ENCODE data around the gene LRRTM3.

Gene LRRTM3

GRCh38 chr10:67110286-67110685 is 184.4 kb downstream of the LRRTM3 start:
- intact Hi-C loops (cut with DNase I): no loop called here
- DNase-seq: no peak

- intact Hi-C loops (cut with DNase I): no loop called here
- DNase-seq: no peak
Measured at GRCh38 chr10:67112765-67113164, 186.9 kb downstream of the LRRTM3 start.

- intact Hi-C loops (cut with DNase I): no loop called here
- DNase-seq: no peak
Measured at GRCh38 chr10:67114945-67115344, 189.1 kb downstream of the LRRTM3 start.

GRCh38 chr10:67115972-67116371 is 190.1 kb downstream of the LRRTM3 start:
- intact Hi-C loops (cut with DNase I): no loop called here
- no peak for DNase-seq

- intact Hi-C loops (cut with DNase I): no loop called here
- no peak for DNase-seq
Measured at GRCh38 chr10:67119651-67120050, 193.8 kb downstream of the LRRTM3 start.

- DNase-seq: no peak
- intact Hi-C loops (cut with DNase I): no loop called here
Measured at GRCh38 chr10:67127441-67127840, 201.6 kb downstream of the LRRTM3 start.

- no peak for DNase-seq
- intact Hi-C loops (cut with DNase I): no loop called here
Measured at GRCh38 chr10:67140641-67141040, 214.8 kb downstream of the LRRTM3 start.

- no peak for DNase-seq
- intact Hi-C loops (cut with DNase I): no loop called here
Measured at GRCh38 chr10:67141300-67141699, 215.5 kb downstream of the LRRTM3 start.

GRCh38 chr10:67144530-67144929 is 218.7 kb downstream of the LRRTM3 start:
- no peak for DNase-seq
- intact Hi-C loops (cut with DNase I): no loop called here
